Fibroblast of skin of back (primary cell): ENCODE data around the gene ZNF844.
"Not testable (repeated sequence)": the region's sequence is repeated elsewhere in the genome, so short reads cannot be mapped to it uniquely, and the experiment has no call there.

Experiments
- DNase-seq: peaks from one replicate; pipeline ENCODE4 v3.0.0-alpha.2; 2013

Gene ZNF844

DNA sequence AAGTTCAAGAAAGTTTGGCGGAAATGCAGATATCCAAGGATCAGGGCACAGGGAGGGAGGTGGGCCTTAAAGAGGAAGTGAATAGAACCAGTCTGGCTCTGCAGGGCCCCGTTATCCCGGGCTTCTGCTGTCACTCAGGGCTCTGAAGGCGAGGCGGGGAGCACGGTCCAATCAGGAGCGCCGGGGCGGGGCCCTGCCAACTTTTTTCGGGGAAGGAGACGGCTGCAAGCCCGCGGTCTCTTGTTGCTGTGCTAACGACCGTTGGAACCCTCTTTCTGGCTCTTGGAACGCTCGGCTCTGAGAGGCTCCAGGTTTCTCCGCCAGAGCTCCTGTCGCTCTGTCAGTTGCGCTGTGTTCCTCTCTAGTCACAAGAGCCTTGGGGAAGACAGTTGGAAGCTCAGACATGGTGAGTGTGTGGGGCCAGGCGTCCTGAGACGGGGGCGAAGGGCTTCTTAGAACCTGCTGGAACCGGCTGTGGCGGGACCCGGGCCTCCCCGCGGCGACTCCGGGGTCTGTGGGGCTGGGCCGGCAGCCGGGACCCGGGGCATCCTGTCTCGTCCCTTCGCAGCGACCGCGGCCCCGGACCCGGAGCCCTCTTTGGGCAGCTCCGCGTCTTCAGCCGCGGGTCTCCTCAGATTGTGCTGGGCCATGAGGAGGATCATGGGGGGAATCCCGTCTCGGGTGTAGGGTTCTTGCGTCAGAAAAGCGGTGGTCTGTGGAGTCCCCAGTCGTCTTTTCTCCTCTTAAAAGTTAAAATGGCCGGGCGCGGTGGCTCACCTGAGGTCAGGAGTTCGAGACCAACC lies 27.7 kb downstream of the ZNF844 start:
- peak; percentile 93 for DNase-seq

GRCh38 chr19:12092956-12093355 lies 28.4 kb downstream of the ZNF844 start:
- DNase-seq, result peak; percentile 9

DNA sequence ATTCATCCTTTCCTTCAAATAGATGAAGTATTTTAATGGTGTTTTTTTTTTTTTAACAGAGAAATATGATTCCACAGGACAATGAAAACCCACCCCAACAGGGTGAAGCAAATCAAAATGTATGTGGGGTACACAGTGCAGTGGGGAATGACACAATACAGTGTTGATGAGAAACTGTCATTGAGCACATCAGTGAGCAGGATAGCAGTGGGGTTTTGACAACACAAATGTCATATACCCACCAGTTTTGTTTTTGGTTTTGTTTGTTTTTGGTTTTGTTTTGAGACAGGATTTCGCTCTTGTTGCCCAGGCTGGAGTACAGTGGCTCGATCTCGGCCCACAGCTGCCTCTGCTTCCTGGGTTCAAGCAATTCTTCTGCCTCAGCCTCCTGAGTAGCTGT lies 29.2 kb downstream of the ZNF844 start:
- no peak for DNase-seq

GRCh38 chr19:12095111-12095790 lies 30.7 kb downstream of the ZNF844 start:
- DNase-seq, result peak; percentile 18

DNA sequence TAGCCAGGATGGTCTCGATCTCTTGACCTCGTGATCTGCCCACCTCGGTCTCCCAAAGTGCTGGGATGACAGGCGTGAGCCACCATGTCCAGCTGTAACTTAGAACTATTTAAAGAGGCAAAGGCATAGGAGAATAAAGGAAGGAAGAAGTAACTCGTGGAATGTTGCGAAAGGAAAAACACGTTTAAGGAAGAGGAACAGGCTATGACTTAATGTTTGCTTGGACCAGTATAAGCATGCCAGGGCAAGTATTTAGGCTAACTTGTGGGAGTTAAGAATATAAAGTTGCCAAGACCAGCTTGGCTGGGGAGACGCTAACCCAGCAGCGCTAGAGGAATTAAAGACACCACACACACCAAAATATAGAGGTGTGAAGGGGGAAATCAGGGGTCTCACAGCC lies 33.5 kb downstream of the ZNF844 start:
- DNase-seq, result no peak

GRCh38 chr19:12103909-12104308 lies 39.4 kb downstream of the ZNF844 start:
- not testable (repeated sequence) for DNase-seq

DNA sequence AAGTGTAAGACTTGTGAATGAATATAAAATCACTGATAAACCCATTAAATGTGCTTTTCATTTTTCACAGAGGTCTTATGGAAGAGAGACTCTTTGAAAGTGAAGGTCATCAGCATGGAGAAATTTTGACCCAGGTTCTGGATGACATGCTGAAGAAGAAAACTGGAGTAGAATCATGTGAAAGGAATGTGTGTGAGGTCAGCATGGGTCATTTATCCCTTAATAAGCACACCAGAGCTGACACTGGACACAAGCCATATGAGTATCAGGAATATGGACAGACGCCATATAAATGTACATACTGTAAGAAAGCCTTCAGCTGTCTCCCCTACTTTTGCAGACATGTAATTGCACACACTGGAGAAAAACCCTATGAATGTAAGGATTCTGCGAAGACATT lies 46.6 kb downstream of the ZNF844 start:
- DNase-seq, result no peak

- peak; percentile 64 for DNase-seq
Observed at GRCh38 chr19:12111943-12112637, 47.6 kb downstream of the ZNF844 start.

DNA sequence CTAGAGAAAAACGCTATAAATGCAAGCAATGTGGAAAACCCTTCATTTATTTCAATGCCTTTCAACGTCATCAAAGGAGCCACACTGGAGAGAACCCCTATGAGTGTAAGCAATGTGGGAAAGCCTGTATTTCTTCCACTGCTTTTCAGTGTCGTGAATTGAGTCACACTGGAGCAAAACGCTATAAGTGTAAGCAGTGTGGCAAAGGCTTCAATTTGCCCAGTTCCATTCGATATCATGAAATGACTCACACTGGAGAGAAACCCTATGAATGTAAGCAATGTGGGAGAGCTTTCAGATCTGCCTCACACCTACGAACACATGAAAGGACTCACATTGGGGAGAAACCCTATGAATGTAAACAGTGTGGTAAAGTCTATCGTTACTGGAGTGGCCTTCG lies 48.2 kb downstream of the ZNF844 start:
- no peak for DNase-seq

- peak; percentile 22 for DNase-seq
Observed at GRCh38 chr19:12113121-12113520, 48.6 kb downstream of the ZNF844 start.

- no peak for DNase-seq
Observed at GRCh38 chr19:12117201-12117970, 52.9 kb downstream of the ZNF844 start.

GRCh38 chr19:12126707-12127106 lies 62.2 kb downstream of the ZNF844 start:
- no peak for DNase-seq
